HG03159 (cell line): Measurements from ENCODE around the gene FAM240B.

ENCODE experiments used
- ATAC-seq: cut with Tn5 transposase; IDR thresholded peaks from one replicate; pipeline ENCODE4 v1.9.1; 2021; ENCODE audit warnings: mild to moderate bottlenecking, moderate library complexity; ENCODE audit not compliant: unreplicated experiment

Gene FAM240B

DNA sequence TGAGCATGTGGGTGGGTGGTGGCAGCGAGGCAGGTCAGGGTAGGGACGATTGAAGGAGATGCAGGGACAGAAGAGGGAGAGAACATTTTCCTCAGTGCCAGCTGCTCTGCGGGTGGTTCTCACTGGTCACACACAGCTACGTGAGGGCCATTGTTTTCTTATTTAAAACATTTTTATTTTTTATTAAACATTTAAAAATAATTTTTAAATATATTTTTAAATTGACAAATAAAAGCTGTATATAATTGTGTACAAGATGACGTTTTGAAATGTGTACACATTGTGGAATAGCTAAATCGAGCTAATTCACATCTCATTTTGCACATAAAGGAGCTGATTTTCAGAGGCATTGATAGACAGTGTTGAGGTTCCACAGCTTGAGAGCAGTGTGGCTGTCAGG lies 14.0 kb downstream of the FAM240B start:
- no peak for ATAC-seq

DNA sequence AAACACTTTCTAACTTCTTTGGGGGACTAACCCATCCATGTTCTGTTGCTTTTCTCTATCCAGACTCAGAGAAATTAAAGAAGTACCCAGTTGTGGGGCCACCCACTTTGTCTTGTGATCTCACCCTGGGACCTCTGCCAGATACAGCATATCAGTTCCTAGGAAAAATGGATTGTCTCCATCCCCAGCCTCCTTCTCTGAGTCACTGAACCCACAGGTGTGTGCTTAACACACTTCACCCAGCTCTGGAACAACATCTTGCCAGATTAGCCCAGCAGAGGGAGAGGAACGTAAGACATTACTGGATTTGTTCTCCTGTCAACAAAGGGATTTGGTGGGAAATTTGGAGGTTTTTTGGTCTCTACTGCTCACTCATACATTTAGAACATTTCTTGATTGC lies 19.2 kb downstream of the FAM240B start:
- ATAC-seq, result no peak

DNA sequence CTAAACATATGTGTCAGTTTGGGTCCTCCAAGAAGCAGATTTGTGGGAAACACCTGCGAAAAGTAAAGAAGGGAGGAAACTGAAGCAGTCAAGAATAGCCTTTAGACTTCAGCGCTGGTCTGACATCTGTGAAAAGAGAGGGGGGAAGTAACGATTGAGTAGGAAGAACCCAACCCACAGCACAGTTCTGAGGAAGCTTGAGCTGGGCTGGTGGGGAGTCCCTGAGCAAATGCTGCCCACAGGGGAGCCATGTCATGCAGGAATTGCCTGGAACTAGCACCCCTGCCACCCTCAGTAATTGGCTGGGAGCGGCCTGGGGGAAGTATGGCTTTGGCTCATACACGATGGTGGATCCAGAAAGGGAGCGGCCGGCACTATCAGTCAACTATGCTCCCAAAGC lies 20.6 kb downstream of the FAM240B start:
- no peak for ATAC-seq

DNA sequence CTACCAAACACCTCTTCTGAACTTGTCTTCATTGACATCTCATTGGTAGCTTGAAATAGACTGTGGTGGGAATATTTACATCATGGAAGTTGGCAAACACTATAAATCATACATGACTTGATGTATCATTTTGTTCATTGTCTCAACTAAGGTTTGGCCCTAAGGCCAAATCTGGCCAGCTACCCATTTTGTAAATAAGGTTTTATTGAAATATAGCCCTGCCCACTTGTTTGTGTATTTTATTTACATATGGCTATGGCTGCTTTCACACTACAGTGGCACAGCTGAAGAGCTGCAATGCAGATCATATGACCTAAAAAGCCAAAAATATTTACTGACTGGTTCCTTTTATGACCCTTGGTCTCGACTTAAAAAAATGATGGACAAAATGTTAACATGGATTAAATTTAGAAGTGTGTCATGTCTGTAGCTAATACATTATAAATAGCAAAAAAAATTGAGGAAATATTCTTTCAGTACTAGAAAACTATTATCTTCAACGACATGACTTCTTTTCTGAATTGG lies 22.1 kb downstream of the FAM240B start:
- no peak for ATAC-seq

DNA sequence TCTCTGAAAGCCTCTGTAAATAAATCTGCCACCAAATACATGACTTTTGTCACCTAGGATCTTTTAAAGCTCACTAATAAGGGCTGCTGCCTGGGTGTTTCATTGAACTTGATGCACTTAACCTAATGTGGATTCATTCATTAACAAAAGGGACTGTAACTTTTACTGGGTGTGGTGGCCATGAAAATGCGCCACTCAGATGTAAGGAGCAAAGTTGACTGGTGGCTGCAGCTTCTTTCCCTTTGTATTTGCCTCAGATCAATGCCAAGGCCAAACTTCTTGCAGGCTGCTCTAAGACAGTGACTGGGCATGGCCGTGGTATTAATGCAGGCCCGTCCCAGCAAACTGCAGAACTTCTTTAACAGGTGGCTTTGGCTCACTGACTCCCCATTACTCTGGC lies 22.9 kb downstream of the FAM240B start:
- ATAC-seq, result no peak

DNA sequence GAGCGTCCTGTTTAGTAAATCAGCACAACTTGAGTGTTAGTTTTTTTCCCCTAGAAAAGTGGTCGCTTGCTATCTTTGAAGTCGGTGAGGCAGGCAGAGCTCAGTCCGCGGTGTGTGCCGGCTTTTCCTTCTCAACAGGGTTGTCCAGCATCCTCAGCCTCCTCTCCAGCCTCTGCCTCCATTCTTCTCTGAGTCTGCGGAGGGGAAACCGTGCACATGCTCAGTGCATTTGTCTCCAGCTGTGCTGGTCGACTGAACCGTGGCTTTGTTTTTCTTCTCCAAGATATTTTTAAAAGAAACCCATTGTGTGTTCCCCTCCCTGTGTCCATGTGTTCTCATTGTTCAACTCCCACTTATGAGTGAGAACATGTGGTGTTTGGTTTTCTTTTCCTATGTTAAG lies 25.3 kb downstream of the FAM240B start:
- ATAC-seq, result no peak

- no peak for ATAC-seq
These were observed 27.2 kb downstream of the FAM240B start for GRCh38 chr9:38692707-38693106.

DNA sequence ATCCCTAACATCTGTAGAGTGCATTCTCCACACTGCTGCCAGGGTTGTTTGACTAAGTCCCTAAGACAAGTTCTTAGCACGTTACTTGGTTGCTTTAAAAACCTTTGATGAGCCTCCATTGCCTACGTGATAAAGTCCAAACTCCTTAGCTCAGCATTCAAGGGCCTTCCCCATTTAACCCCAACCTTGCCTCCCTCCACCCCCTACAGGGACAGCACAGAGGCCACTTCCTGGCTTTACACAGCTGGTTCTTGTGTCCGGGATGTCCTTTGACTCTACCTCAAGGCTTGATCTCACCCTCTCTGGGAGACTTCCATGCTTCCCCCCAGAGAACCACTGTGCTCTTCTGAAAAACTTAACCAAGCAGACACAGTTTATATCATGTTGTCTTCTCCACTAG lies 29.4 kb downstream of the FAM240B start:
- no peak for ATAC-seq

GRCh38 chr9:38689678-38690077 lies 30.3 kb downstream of the FAM240B start:
- no peak for ATAC-seq

GRCh38 chr9:38687992-38688391 lies 31.9 kb downstream of the FAM240B start:
- no peak for ATAC-seq

DNA sequence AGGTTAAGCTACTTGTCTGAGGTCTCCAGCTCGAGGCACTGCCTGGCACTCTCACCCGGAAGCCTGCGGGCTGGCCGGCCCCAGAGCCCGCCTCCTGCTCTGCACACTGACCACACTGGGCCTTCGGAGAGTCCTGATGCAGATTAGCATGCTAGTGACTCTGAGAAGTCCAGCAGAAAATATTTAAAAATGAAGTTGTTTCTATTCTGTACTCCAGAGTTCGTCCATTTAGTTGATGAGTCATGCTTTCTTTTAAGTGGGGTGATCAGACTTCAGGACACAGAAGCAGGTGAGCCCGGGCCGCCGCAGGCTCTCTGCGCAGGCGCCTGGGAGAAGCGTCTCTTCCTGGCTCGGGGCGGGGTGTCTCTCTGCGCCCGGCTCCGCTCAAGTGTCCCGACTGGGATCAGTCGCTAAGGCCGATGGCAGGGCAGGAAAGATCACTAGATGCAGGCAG lies 32.5 kb downstream of the FAM240B start:
- ATAC-seq, result no peak

DNA sequence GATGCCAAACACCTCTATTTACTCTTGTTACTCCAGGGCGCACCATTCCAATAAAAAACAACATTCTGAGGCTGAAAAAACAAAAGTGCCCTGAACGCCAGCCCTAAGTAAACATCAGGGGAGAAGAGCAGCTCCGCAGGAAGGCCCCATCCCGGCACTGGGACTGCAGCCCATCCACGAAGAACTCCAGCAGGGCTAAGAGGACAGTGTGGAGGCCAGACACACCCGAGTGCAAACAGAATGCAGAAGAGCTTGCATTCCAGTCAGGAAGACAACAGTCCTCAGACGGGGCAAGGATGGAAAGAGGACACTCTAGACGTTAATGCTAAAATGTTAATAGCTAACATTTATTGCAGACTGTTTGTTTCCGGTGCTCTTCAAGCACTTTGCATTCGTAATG lies 33.0 kb downstream of the FAM240B start:
- no peak for ATAC-seq

DNA sequence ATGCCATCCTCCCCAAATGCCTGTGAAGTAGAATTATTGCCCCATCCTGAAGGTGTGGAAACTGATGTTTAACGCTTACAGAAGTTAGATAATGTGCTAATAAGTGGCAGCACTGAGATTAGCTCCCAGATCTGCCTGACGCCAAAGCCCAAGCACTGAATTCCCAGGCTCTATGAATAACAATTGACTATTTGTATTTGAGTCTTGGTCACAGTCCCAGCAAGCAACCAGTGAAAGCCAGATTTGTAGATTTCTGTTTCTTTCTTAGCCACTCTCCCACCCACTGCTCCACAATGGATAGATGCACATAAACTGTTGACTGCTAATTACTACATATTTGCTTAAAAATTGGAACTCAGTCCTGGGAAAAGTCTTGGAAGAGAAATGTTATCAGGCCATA lies 34.4 kb downstream of the FAM240B start:
- no peak for ATAC-seq

DNA sequence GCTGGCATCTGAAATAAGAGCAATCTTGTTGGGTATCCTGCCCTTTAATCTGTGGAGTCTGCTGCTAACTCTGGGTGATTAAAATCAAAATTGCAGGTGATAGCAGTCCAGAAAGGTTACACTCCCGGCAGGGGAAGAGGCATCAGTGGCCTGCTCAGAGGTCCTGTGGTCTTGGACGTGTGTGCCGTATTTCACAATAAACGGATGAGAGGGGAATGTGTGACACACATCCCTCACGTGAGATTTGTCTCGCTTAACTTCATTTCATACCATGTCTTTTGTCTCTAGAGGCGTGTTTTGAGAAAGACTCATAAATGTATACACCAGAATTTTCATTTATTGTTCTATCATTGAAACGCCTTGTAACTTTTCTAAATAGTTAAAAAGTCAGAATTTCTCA lies 36.6 kb downstream of the FAM240B start:
- no peak for ATAC-seq

- no peak for ATAC-seq
These were observed 37.2 kb downstream of the FAM240B start for GRCh38 chr9:38682713-38683112.

DNA sequence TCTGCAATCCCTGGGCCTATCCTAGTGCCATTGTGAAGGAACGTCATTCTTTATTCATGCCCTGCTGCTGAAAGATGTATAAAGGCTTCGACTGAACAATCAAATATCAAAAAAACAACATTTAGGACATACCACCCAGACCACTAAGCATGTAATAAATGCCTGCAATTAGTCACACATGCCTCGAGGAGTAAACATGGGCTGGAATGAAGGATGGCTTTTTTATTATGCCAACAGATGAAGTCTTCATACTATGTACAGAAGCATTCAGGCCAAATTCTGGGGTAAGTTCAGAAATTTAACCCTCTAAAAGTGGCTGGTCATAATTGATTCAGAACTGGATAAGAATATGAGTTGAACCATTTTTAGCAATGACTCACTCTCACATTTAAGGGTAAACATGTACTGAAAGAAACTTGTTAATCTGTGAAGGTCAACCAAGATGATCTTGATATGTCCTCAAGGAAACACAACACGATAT lies 38.1 kb downstream of the FAM240B start:
- ATAC-seq, result no peak

- ATAC-seq, result no peak
These were observed 39.0 kb downstream of the FAM240B start for GRCh38 chr9:38680837-38681445.

DNA sequence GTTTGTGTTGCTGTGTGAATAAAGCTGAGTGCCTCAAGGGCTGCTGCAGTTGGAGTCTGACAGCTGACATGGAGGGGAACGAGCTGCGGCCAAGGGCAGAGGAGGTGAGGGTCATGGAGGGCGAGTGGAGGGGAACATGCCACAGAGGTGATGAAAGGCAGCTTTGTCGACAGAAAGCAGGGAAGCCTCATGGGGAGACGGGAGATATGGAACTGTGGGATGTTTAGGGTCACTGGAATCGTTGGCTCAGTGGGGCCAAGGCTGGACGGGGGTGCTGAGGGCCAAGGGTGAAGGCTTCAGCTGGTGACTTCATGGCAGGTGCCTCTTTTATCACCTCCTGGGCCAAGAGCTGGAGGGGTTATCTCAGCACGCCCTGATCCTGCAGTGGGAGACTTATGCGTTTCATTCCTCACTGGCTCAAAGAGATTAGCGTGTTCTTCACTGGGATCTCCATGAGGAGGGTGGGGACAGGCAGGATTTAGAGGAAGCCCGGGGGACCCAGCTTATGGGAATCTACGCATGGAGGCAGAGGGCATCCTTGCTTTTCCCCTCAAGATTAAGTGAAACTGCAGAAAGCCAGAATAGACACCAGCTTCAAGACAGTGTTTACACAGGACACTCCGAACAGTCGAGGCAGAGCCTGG lies 42.2 kb downstream of the FAM240B start:
- no peak for ATAC-seq

DNA sequence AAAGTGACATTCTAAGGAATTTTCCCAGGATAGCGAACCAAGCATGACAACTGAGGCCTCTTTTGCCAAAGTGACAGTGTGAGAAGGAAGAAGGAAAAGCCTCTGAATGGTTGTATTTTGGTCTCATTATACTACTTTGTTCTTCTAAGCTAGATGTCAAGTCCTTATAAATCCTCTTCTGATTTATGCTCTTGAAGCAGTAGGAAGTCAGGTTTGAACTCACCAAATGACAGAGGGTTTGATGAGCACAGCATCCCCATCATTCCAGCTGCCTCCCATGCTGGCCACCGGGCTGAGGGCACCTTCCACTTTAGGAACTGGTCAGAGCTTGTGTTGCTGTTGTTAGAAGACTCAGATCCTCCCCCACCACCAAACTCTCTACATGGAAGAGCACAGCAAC lies 44.1 kb downstream of the FAM240B start:
- ATAC-seq, result no peak

DNA sequence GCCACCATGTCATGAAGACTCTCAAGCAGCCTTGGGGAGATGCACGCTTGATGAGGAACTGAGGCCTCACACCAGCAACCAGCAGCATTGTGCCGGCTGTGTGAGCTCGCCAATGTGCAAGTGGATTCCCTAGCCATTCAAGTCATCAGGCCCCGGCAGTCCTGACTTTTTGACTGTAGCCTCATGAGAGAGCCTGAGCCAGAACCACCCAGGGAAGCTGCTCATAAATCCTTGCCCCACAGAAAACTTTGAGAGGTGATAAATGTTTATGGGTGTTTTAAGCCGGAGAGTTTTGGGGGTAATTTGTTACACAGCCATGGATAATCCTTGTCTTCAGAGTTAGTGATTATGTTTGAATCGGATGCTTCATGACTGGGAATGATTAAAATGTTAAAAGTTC lies 44.7 kb downstream of the FAM240B start:
- no peak for ATAC-seq

DNA sequence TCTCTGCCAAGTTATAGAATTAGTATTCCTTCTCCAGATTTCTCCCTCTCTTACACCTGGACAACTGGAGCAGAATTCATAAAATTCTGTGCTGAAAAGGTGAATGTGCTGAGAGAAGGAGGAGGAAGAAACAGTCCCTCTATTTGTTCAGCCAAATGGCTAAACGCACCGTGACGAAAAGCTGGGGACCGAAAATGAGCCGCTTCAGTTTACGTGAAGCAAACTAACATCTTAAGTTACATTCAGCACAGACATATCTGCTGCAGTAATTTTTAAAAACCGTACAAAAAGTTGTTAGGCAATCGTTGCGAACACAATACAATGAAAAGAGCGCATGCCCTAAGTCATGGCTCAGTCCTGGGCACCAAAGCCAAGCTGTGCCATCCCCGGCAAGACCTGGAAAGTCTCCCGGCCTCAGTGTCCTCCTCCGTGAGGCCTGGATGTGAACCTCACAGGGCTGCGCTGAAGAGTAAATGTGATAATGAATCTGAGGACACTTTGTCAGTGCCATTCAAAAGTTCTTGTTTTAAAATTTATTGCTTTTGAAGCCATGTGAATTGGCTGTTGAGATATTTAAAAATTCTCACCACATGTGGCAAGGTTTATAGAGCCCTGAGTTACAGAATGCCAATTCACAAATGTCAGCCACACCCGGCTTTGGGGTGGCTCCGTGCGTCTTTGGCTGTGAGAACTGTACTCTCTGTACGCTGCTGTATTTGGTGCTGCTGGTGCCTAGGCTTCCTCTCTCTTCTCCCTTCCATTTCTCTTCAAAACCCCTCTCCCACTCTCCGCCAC lies 46.3 kb downstream of the FAM240B start:
- no peak for ATAC-seq

DNA sequence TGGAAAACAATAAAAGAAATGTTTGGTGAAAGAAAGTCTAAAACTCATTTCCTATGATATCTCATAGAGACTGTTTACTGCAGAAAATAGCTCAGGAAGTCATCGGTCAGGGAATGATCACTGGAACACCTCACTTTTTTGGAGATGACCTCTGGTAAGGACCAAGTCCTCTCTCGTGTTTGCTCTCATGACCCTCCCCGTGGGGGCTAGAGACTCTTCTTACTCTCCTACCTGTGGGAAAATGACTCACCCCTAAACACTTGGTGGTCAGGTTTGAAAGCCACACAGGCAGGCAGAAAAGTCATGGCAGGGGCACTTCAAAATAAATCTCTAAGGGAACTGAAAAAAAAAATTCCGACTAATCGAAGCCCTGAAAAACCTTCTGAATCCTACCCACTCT lies 48.2 kb downstream of the FAM240B start:
- ATAC-seq, result no peak
